Trophoblast cell (in vitro differentiated cells and primary cell): ENCODE measurements around the gene ASB2.

Source experiments
- DNase-seq, 2 donors: peaks; one replicate each; pipeline ENCODE4 v3.0.0-alpha.2; 2016
- H2AFZ ChIP-seq: 2 replicates; pipeline ENCODE4 v1.6.1; 2013; ENCODE audit warnings: low read length, moderate library complexity, mild to moderate bottlenecking; ENCODE audit not compliant: insufficient read depth, poor library complexity
- H2AK5ac ChIP-seq: 2 replicates; pipeline ENCODE4 v1.6.1; 2013; ENCODE audit warnings: mild to moderate bottlenecking, low read length
- H2BK120ac ChIP-seq: 2 replicates; pipeline ENCODE4 v1.6.1; 2013; ENCODE audit warnings: low read length, mild to moderate bottlenecking, moderate library complexity; ENCODE audit not compliant: insufficient read depth, poor library complexity
- H2BK12ac ChIP-seq: 2 replicates; pipeline ENCODE4 v1.6.1; 2013; ENCODE audit warnings: mild to moderate bottlenecking, low read length, moderate library complexity
- H2BK5ac ChIP-seq: 2 replicates; pipeline ENCODE4 v1.6.1; 2013; ENCODE audit warnings: low read length, low read depth, moderate library complexity, mild to moderate bottlenecking; ENCODE audit not compliant: poor library complexity
- H3K14ac ChIP-seq: 2 replicates; pipeline ENCODE4 v1.6.1; 2013; ENCODE audit warnings: mild to moderate bottlenecking, low read length
- H3K18ac ChIP-seq: 2 replicates; pipeline ENCODE4 v1.6.1; 2013; ENCODE audit warnings: mild to moderate bottlenecking, low read length
- H3K23ac ChIP-seq: 2 replicates; pipeline ENCODE4 v1.6.1; 2013; ENCODE audit warnings: low read length
- H3K27ac ChIP-seq: 2 replicates; pipeline ENCODE4 v1.5.1; 2013; ENCODE audit warnings: low read depth, mild to moderate bottlenecking, inconsistent platforms, low read length, moderate library complexity
- H3K27me3 ChIP-seq: 2 replicates; pipeline ENCODE4 v1.6.1; 2013; ENCODE audit warnings: inconsistent platforms, mild to moderate bottlenecking, low read length, moderate library complexity; ENCODE audit not compliant: insufficient read depth
- H3K36me3 ChIP-seq, 2 experiments: 1 replicate in 1 of 2; 2 replicates in 1 of 2; pipeline ENCODE4 v1.6.1; 2013; ENCODE audit warnings: low read length in 2 of 2, mild to moderate bottlenecking in 2 of 2, moderate library complexity in 1 of 2; ENCODE audit not compliant: insufficient read depth in 2 of 2, control insufficient read depth in 1 of 2
- H3K4ac ChIP-seq: 2 replicates; pipeline ENCODE4 v1.6.1; 2013; ENCODE audit warnings: low read depth, mild to moderate bottlenecking, low read length, moderate library complexity
- H3K4me1 ChIP-seq, 2 experiments: 1 replicate in 1 of 2; 2 replicates in 1 of 2; pipeline ENCODE4 v1.6.1; 2013; ENCODE audit warnings: low read length in 2 of 2, mild to moderate bottlenecking in 2 of 2, moderate library complexity in 1 of 2; ENCODE audit not compliant: insufficient read depth in 2 of 2, control insufficient read depth in 1 of 2
- H3K4me2 ChIP-seq: 2 replicates; pipeline ENCODE4 v1.6.1; 2013; ENCODE audit warnings: inconsistent platforms, mild to moderate bottlenecking, low read length, moderate library complexity
- H3K4me3 ChIP-seq: 2 replicates; pipeline ENCODE4 v1.5.1; 2013; ENCODE audit warnings: mild to moderate bottlenecking, low read depth, low read length, inconsistent platforms
- H3K79me1 ChIP-seq: one replicate; pipeline ENCODE4 v1.6.1; 2013; ENCODE audit warnings: low read length
- H3K79me2 ChIP-seq: 2 replicates; pipeline ENCODE4 v1.6.1; 2013; ENCODE audit warnings: low read length, mild to moderate bottlenecking; ENCODE audit not compliant: control insufficient read depth, insufficient read depth, poor library complexity
- H3K9ac ChIP-seq: 2 replicates; pipeline ENCODE4 v1.6.1; 2013; ENCODE audit warnings: mild to moderate bottlenecking, low read length
- H3K9me3 ChIP-seq: 2 replicates; pipeline ENCODE4 v1.6.1; 2013; ENCODE audit warnings: low read depth, mild to moderate bottlenecking, control low read depth, inconsistent platforms, low read length; ENCODE audit not compliant: insufficient read depth
- H4K12ac ChIP-seq: 2 replicates; pipeline ENCODE4 v1.6.1; 2013; ENCODE audit warnings: low read depth, mild to moderate bottlenecking, low read length, moderate library complexity
- H4K8ac ChIP-seq: 2 replicates; pipeline ENCODE4 v1.6.1; 2013; ENCODE audit warnings: low read depth, mild to moderate bottlenecking, low read length, moderate library complexity
- H4K91ac ChIP-seq: one replicate; pipeline ENCODE4 v1.6.1; 2013; ENCODE audit warnings: low read depth, mild to moderate bottlenecking, low read length, moderate library complexity
- WGBS: extraction: QIAGEN DNeasy Blood & Tissue Kit; methylation state at CpG from one replicate; pipeline ENCODE4 v1.1.7; 2013; ENCODE audit warnings: missing lambda C conversion rate; ENCODE audit not compliant: insufficient read length, insufficient coverage; ENCODE audit errors: extremely low coverage; 5-methylcytosine and 5-hydroxymethylcytosine counted together

ASB2 gene

GRCh38 chr14:93936926-93937325, 39.4 kb downstream of the ASB2 start:
- Histone ChIP-seq H3K4ac (no peak overlapping the region), H3K4me1 (peaks cover 3 to 7% of the 10 kb centered on the region in 2 experiments), H3K18ac (no peak overlapping the region), H3K36me3 (no peaks in the 10 kb centered on the region), H3K14ac (no peak overlapping the region), H4K91ac (no peak overlapping the region), H3K9ac (no peak overlapping the region), H4K12ac (no peak overlapping the region), H4K8ac (no peak overlapping the region), H3K4me3 (no peak overlapping the region), H2BK120ac (no peak overlapping the region), H3K4me2 (no peak overlapping the region), H2AFZ (no peak overlapping the region), H3K9me3 (peaks cover 4% of the 10 kb centered on the region), H3K79me2 (no peaks in the 10 kb centered on the region), H2BK12ac (no peak overlapping the region), H2BK5ac (no peak overlapping the region), H2AK5ac (no peak overlapping the region), H3K23ac (no peak overlapping the region), H3K27me3 (peaks cover 8% of the 10 kb centered on the region), H3K27ac (no peak overlapping the region), H3K79me1 (no peaks in the 10 kb centered on the region)
- WGBS: no CpG with 5 or more reads among the region's 6 CpGs
- DNase-seq: no peak

- H3K23ac ChIP-seq: no peak overlapping the region
- H2BK5ac ChIP-seq: no peak overlapping the region
- no peak overlapping the region for H2BK12ac ChIP-seq
- peaks cover 8% of the 10 kb centered on the region for H3K27me3 ChIP-seq
- H2AK5ac ChIP-seq: no peak overlapping the region
- no peak overlapping the region for H2AFZ ChIP-seq
- no peak overlapping the region for H3K4me2 ChIP-seq
- H4K12ac ChIP-seq: no peak overlapping the region
- no peak overlapping the region for H4K91ac ChIP-seq
- H3K9me3 ChIP-seq: peaks cover 4% of the 10 kb centered on the region
- no CpG with 5 or more reads among the region's 5 CpGs for WGBS
- no peak overlapping the region for H3K4me3 ChIP-seq
- no peak overlapping the region for H3K14ac ChIP-seq
- no peak overlapping the region for H4K8ac ChIP-seq
- no peak overlapping the region for H3K4ac ChIP-seq
- H3K79me1 ChIP-seq: no peaks in the 10 kb centered on the region
- peak in 1 of 2 donors; percentile 55 for DNase-seq
- H3K9ac ChIP-seq: no peak overlapping the region
- H3K79me2 ChIP-seq: no peaks in the 10 kb centered on the region
- no peak overlapping the region for H2BK120ac ChIP-seq
- H3K18ac ChIP-seq: no peak overlapping the region
- H3K36me3 ChIP-seq: no peaks in the 10 kb centered on the region
- H3K27ac ChIP-seq: no peak overlapping the region
- H3K4me1 ChIP-seq: peaks cover 3 to 7% of the 10 kb centered on the region in 2 experiments
These were observed 40.1 kb downstream of the ASB2 start for GRCh38 chr14:93936245-93936644.

- Histone ChIP-seq H2BK120ac (no peak overlapping the region), H3K36me3 (no peaks in the 10 kb centered on the region), H4K8ac (no peak overlapping the region), H4K91ac (no peak overlapping the region), H2BK5ac (no peak overlapping the region), H3K9ac (no peak overlapping the region), H3K79me1 (no peaks in the 10 kb centered on the region), H3K4me2 (no peak overlapping the region), H3K18ac (no peak overlapping the region), H4K12ac (no peak overlapping the region), H3K14ac (no peak overlapping the region), H3K9me3 (peaks cover 4% of the 10 kb centered on the region), H2AFZ (no peak overlapping the region), H3K27me3 (peaks cover 8% of the 10 kb centered on the region), H3K4me3 (no peak overlapping the region), H2AK5ac (no peak overlapping the region), H3K27ac (no peak overlapping the region), H3K79me2 (no peaks in the 10 kb centered on the region), H3K4me1 (peaks cover 3 to 7% of the 10 kb centered on the region in 2 experiments), H2BK12ac (no peak overlapping the region), H3K4ac (no peak overlapping the region), H3K23ac (no peak overlapping the region)
- no CpG with 5 or more reads among the region's 8 CpGs for WGBS
- DNase-seq: no peak
These were observed 41.2 kb downstream of the ASB2 start for GRCh38 chr14:93935213-93935612.

GRCh38 chr14:93932642-93933041, 43.7 kb downstream of the ASB2 start:
- H3K79me1 ChIP-seq: no peaks in the 10 kb centered on the region
- no peaks in the 10 kb centered on the region for H3K79me2 ChIP-seq
- H3K18ac ChIP-seq: no peak overlapping the region
- H4K8ac ChIP-seq: no peak overlapping the region
- H2BK12ac ChIP-seq: no peak overlapping the region
- no peak overlapping the region for H2AK5ac ChIP-seq
- no peak overlapping the region for H3K9ac ChIP-seq
- no peak overlapping the region for H3K4me2 ChIP-seq
- H4K12ac ChIP-seq: no peak overlapping the region
- no peak overlapping the region for H2BK120ac ChIP-seq
- no CpG with 5 or more reads among the region's 4 CpGs for WGBS
- no peak overlapping the region for H3K27ac ChIP-seq
- H3K14ac ChIP-seq: no peak overlapping the region
- no peak overlapping the region for H3K23ac ChIP-seq
- no peaks in the 10 kb centered on the region for H3K4me1 ChIP-seq
- H3K9me3 ChIP-seq: no peaks in the 10 kb centered on the region
- DNase-seq: no peak
- no peak overlapping the region for H3K4me3 ChIP-seq
- no peak overlapping the region for H2AFZ ChIP-seq
- no peak overlapping the region for H4K91ac ChIP-seq
- no peaks in the 10 kb centered on the region for H3K36me3 ChIP-seq
- no peak overlapping the region for H2BK5ac ChIP-seq
- H3K27me3 ChIP-seq: no peaks in the 10 kb centered on the region
- no peak overlapping the region for H3K4ac ChIP-seq
